H9 (cell line): ENCODE results near the gene EHMT2. TPM values are rescaled to one million over a fixed set of nuclear protein-coding genes. Genes with fewer than 3 reads are reported as not detected.

Experiments used
- DNase-seq: peaks from one replicate; pipeline ENCODE4 v3.0.0-alpha.2; 2017
- H2AFZ ChIP-seq: one replicate; pipeline ENCODE4 v1.6.1; 2013; ENCODE audit warnings: mild to moderate bottlenecking, low read length, control low read depth, moderate library complexity
- H2AK5ac ChIP-seq: 2 replicates; pipeline ENCODE4 v1.6.1; 2013; ENCODE audit warnings: low read length, control low read depth, mixed read lengths; ENCODE audit not compliant: insufficient read length
- H2BK120ac ChIP-seq: one replicate; pipeline ENCODE4 v1.6.1; 2013; ENCODE audit warnings: low read depth, mild to moderate bottlenecking, low read length, control low read depth, inconsistent platforms; ENCODE audit not compliant: poor library complexity, severe bottlenecking
- H2BK12ac ChIP-seq: 2 replicates; pipeline ENCODE4 v1.6.1; 2013; ENCODE audit warnings: low read length, control low read depth, mixed read lengths, low read depth; ENCODE audit not compliant: insufficient read length
- H2BK15ac ChIP-seq: 2 replicates; pipeline ENCODE4 v1.6.1; 2013; ENCODE audit warnings: low read depth, low read length, control low read depth
- H2BK20ac ChIP-seq: one replicate; pipeline ENCODE4 v1.6.1; 2013; ENCODE audit warnings: low read depth, mild to moderate bottlenecking, low read length, control low read depth, inconsistent platforms; ENCODE audit not compliant: poor library complexity, severe bottlenecking
- H2BK5ac ChIP-seq: 2 replicates; pipeline ENCODE4 v1.6.1; 2013; ENCODE audit warnings: low read length, control low read depth, mixed read lengths; ENCODE audit not compliant: insufficient read length
- H3K14ac ChIP-seq: 2 replicates; pipeline ENCODE4 v1.6.1; 2013; ENCODE audit warnings: low read length, control low read depth; ENCODE audit not compliant: insufficient read depth
- H3K18ac ChIP-seq: 2 replicates; pipeline ENCODE4 v1.6.1; 2013; ENCODE audit warnings: low read depth, mild to moderate bottlenecking, mixed read lengths, low read length, control low read depth; ENCODE audit not compliant: insufficient read length
- H3K23ac ChIP-seq: 2 replicates; pipeline ENCODE4 v1.6.1; 2013; ENCODE audit warnings: low read length, control low read depth, mixed read lengths, low read depth; ENCODE audit not compliant: insufficient read length
- H3K23me2 ChIP-seq: 2 replicates; pipeline ENCODE4 v1.6.1; 2013; ENCODE audit warnings: low read depth, mild to moderate bottlenecking, mixed read lengths, low read length, control low read depth; ENCODE audit not compliant: insufficient read length, poor library complexity, severe bottlenecking
- H3K27ac ChIP-seq: 2 replicates; pipeline ENCODE4 v1.5.1; 2013; ENCODE audit warnings: low read length, control low read depth, mixed read lengths, low read depth; ENCODE audit not compliant: insufficient read length
- H3K27me3 ChIP-seq: 2 replicates; pipeline ENCODE4 v1.6.1; 2013; ENCODE audit warnings: low read length, control low read depth, inconsistent platforms; ENCODE audit not compliant: insufficient read depth
- H3K4ac ChIP-seq: 2 replicates; pipeline ENCODE4 v1.6.1; 2013; ENCODE audit warnings: low read depth, mild to moderate bottlenecking, control low read depth, inconsistent platforms, low read length, moderate library complexity
- H3K4me1 ChIP-seq: 2 replicates; pipeline ENCODE4 v1.6.1; 2013; ENCODE audit warnings: low read length, control low read depth, inconsistent platforms; ENCODE audit not compliant: insufficient read depth
- H3K4me2 ChIP-seq: 2 replicates; pipeline ENCODE4 v1.6.1; 2013; ENCODE audit warnings: low read length, control low read depth, mixed read lengths; ENCODE audit not compliant: insufficient read length, insufficient read depth
- H3K56ac ChIP-seq: 2 replicates; pipeline ENCODE4 v1.6.1; 2013; ENCODE audit warnings: low read depth, mild to moderate bottlenecking, mixed read lengths, low read length, control low read depth; ENCODE audit not compliant: insufficient read length
- H3K79me1 ChIP-seq: 2 replicates; pipeline ENCODE4 v1.6.1; 2013; ENCODE audit warnings: low read depth, mild to moderate bottlenecking, moderate library complexity, low read length, control low read depth, inconsistent platforms; ENCODE audit not compliant: insufficient read depth, poor library complexity, severe bottlenecking
- H3K79me2 ChIP-seq: 2 replicates; pipeline ENCODE4 v1.6.1; 2013; ENCODE audit warnings: low read length, control low read depth, inconsistent platforms; ENCODE audit not compliant: insufficient read depth
- H3K9ac ChIP-seq: 2 replicates; pipeline ENCODE4 v1.6.1; 2013; ENCODE audit warnings: low read length, control low read depth, mixed read lengths; ENCODE audit not compliant: insufficient read length; ENCODE audit errors: extremely low read depth
- H3K9me3 ChIP-seq: one replicate; pipeline ENCODE4 v1.6.1; 2013; ENCODE audit warnings: low read depth, low read length, inconsistent platforms; ENCODE audit not compliant: control insufficient read depth
- H3T11ph ChIP-seq: one replicate; pipeline ENCODE4 v1.6.1; 2013; ENCODE audit warnings: mild to moderate bottlenecking, low read length, control low read depth, inconsistent platforms
- H4K20me1 ChIP-seq: one replicate; pipeline ENCODE4 v1.6.1; 2013; ENCODE audit not compliant: control insufficient read depth, insufficient read length, insufficient read depth
- H4K5ac ChIP-seq: 2 replicates; pipeline ENCODE4 v1.6.1; 2013; ENCODE audit warnings: low read depth, mild to moderate bottlenecking, mixed read lengths, low read length, control low read depth; ENCODE audit not compliant: insufficient read length
- H4K8ac ChIP-seq: replicated peaks from 2 replicates; pipeline ENCODE4 v1.6.1; 2013; ENCODE audit warnings: low read length, control low read depth, mixed read lengths, low read depth; ENCODE audit not compliant: insufficient read length
- H4K91ac ChIP-seq: 2 replicates; pipeline ENCODE4 v1.6.1; 2013; ENCODE audit warnings: low read depth, mild to moderate bottlenecking, moderate library complexity, mixed read lengths, low read length, control low read depth; ENCODE audit not compliant: insufficient read length
- H3K27ac Mint-ChIP-seq, 3 experiments: 2 replicates in 2 of 3; 3 replicates in 1 of 3; pipeline ENCODE4 v1.8.0; 2020 to 2021; ENCODE audit warnings: mixed read lengths in 3 of 3, mild to moderate bottlenecking in 1 of 3, moderate library complexity in 1 of 3
- H3K27me3 Mint-ChIP-seq: 2 replicates; pipeline ENCODE4 v1.8.0; 2021; ENCODE audit warnings: low read depth, mild to moderate bottlenecking, moderate library complexity, mixed read lengths
- H3K36me3 Mint-ChIP-seq, 3 experiments: 2 replicates in 2 of 3; 3 replicates in 1 of 3; pipeline ENCODE4 v1.8.0; 2020 to 2021; ENCODE audit warnings: low read depth in 3 of 3, mixed read lengths in 3 of 3; ENCODE audit not compliant: insufficient read depth in 1 of 3
- H3K4me1 Mint-ChIP-seq, 2 experiments: 2 replicates each; pipeline ENCODE4 v1.8.0; 2020; ENCODE audit warnings: mixed read lengths in 2 of 2
- H3K4me3 Mint-ChIP-seq, 2 experiments: 2 replicates in 1 of 2; 3 replicates in 1 of 2; pipeline ENCODE4 v1.8.0; 2020 to 2021; ENCODE audit warnings: mild to moderate bottlenecking in 2 of 2, mixed read lengths in 2 of 2, moderate library complexity in 1 of 2
- H3K9me3 Mint-ChIP-seq, 2 experiments: 2 replicates in 1 of 2; 3 replicates in 1 of 2; pipeline ENCODE4 v1.8.0; 2020; ENCODE audit warnings: mild to moderate bottlenecking in 2 of 2, mixed read lengths in 2 of 2, moderate library complexity in 1 of 2
- WGBS: extraction: QIAGEN DNeasy Blood & Tissue Kit; methylation state at CpG from one replicate; pipeline ENCODE4 v1.1.7; 2013; ENCODE audit warnings: missing lambda C conversion rate, low lambda C conversion rate, mixed read lengths; ENCODE audit not compliant: insufficient read length; ENCODE audit errors: extremely low coverage; 5-methylcytosine and 5-hydroxymethylcytosine counted together
- total RNA-seq: library from RNA; stranded (reverse); gene quantifications from 2 replicates; pipeline ENCODE4 v1.2.1, GENCODE V29; 2021
- TF ChIP-seq, protein P1 (sequence below): fragments of 200-600 bp; sonication (generic); conservative IDR thresholded peaks from 3 replicates; pipeline ENCODE4 v1.8.0; 2021; ENCODE audit warnings: antibody characterized with exemption, mild to moderate bottlenecking

EHMT2 gene
- total RNA-seq, 1 experiment from 2014 or later, result 124 TPM

DNA sequence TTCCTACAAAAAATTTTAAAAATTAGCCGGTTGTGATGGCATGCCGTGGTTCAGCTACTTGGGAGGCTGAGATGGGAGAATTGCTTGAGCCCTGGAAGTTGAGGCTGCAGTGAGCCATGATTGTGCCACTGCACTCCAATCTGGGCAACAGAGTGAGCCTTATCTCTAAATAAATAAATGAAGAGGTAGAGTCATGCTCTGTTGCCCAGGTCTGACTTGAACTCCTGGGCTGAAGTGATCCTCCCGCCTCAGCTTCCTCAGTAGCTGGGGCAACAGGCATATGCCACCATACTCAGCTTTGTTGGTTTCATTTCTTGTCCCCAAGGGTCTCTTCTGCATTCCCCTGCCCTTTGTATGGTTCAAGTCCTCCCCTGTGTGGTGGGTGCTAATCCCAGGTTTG lies 53.0 kb downstream of the EHMT2 start:
- no peaks in the 10 kb centered on the region for H3K4me1 ChIP-seq
- H3K79me2 ChIP-seq, result no peaks in the 10 kb centered on the region
- Mint-ChIP-seq H3K4me1 (no peaks in the 10 kb centered on the region), H3K4me3 (no peak overlapping the region), H3K9me3 (no peaks in the 10 kb centered on the region), H3K27ac (peak overlapping the region in 1 of 3 experiments; percentile 78; a peak in 2 of 7 replicates), H3K36me3 (peaks cover 15 to 22% (median 18%) of the 10 kb centered on the region in 3 experiments; a peak in 6 of 7 replicates), H3K27me3 (no peaks in the 10 kb centered on the region)
- no peak overlapping the region for H2BK120ac ChIP-seq
- H4K20me1 ChIP-seq, result peaks cover 2% of the 10 kb centered on the region
- H2BK12ac ChIP-seq, result no peak overlapping the region
- TF ChIP-seq, protein P1, sequence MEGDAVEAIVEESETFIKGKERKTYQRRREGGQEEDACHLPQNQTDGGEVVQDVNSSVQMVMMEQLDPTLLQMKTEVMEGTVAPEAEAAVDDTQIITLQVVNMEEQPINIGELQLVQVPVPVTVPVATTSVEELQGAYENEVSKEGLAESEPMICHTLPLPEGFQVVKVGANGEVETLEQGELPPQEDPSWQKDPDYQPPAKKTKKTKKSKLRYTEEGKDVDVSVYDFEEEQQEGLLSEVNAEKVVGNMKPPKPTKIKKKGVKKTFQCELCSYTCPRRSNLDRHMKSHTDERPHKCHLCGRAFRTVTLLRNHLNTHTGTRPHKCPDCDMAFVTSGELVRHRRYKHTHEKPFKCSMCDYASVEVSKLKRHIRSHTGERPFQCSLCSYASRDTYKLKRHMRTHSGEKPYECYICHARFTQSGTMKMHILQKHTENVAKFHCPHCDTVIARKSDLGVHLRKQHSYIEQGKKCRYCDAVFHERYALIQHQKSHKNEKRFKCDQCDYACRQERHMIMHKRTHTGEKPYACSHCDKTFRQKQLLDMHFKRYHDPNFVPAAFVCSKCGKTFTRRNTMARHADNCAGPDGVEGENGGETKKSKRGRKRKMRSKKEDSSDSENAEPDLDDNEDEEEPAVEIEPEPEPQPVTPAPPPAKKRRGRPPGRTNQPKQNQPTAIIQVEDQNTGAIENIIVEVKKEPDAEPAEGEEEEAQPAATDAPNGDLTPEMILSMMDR, result no peak
- H2AK5ac ChIP-seq, result no peak overlapping the region
- H4K5ac ChIP-seq, result no peak overlapping the region
- no peak overlapping the region for H2AFZ ChIP-seq
- no peaks in the 10 kb centered on the region for H3K27me3 ChIP-seq
- H4K8ac ChIP-seq, result no peak overlapping the region
- H2BK15ac ChIP-seq, result no peak overlapping the region
- no CpG with 5 or more reads among the region's 3 CpGs for WGBS
- no peak overlapping the region for H3K14ac ChIP-seq
- H2BK20ac ChIP-seq, result no peak overlapping the region
- no peaks in the 10 kb centered on the region for H3K23me2 ChIP-seq
- no peak overlapping the region for H3K4ac ChIP-seq
- no peak overlapping the region for H3K4me2 ChIP-seq
- no peak overlapping the region for H3K23ac ChIP-seq
- no peak overlapping the region for H3K18ac ChIP-seq
- no peak overlapping the region for H3K9ac ChIP-seq
- no peak overlapping the region for H3K27ac ChIP-seq
- no peak overlapping the region for H3K56ac ChIP-seq
- no peak overlapping the region for H2BK5ac ChIP-seq
- H3T11ph ChIP-seq, result no peak overlapping the region
- H3K79me1 ChIP-seq, result no peaks in the 10 kb centered on the region
- no peaks in the 10 kb centered on the region for H3K9me3 ChIP-seq
- no peak overlapping the region for H4K91ac ChIP-seq
- no peak for DNase-seq
